A673 (cell line): ENCODE data around the gene FBXW4.

Experiments
- EZH2 ChIP-seq: fragments of 200-600 bp; sonication (generic); IDR thresholded peaks from 2 replicates; pipeline ENCODE4 v1.6.1; 2017; ENCODE audit warnings: borderline replicate concordance, low read depth, mild to moderate bottlenecking, mixed read lengths, antibody characterized with exemption, low read length; ENCODE audit not compliant: poor library complexity, severe bottlenecking
- TF ChIP-seq, protein P1 (sequence below): fragments of 300-800, 200-600 bp; sonication (generic); conservative IDR thresholded peaks from 2 replicates; pipeline ENCODE4 v1.5.1; 2017; ENCODE audit warnings: low read depth, mild to moderate bottlenecking, antibody characterized with exemption, low read length, moderate library complexity, mixed read lengths

DNA sequence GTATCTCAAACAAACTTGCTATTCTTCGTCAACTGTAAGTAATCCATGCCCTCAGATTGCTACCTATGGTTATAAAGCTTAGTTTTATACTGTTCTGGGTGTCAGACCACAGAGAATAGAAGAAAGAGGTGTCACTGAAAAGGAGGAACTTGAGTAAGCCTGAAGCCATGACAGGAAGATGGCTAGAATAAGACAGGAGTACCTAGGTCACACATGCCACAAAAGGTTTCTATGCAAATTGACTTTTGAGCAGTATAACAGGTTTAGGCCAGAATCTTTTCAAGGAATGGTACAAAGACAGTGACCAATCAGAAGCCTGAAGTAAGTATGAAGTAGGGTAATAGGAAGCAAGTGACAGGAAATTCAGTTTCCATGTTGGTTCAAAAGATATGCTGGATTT lies 23.5 kb downstream of the FBXW4 start:
- TF ChIP-seq EZH2, result no peak
- TF ChIP-seq, protein P1, sequence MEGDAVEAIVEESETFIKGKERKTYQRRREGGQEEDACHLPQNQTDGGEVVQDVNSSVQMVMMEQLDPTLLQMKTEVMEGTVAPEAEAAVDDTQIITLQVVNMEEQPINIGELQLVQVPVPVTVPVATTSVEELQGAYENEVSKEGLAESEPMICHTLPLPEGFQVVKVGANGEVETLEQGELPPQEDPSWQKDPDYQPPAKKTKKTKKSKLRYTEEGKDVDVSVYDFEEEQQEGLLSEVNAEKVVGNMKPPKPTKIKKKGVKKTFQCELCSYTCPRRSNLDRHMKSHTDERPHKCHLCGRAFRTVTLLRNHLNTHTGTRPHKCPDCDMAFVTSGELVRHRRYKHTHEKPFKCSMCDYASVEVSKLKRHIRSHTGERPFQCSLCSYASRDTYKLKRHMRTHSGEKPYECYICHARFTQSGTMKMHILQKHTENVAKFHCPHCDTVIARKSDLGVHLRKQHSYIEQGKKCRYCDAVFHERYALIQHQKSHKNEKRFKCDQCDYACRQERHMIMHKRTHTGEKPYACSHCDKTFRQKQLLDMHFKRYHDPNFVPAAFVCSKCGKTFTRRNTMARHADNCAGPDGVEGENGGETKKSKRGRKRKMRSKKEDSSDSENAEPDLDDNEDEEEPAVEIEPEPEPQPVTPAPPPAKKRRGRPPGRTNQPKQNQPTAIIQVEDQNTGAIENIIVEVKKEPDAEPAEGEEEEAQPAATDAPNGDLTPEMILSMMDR, result no peak
